HFF-Myc (cell line): Measurements from ENCODE around the gene POLN.

Experiments used
- DNase-seq: peaks from one replicate; pipeline ENCODE4 v3.0.0-alpha.2; 2011; ENCODE audit warnings: low read depth; ENCODE audit errors: extremely low read depth
- H3K4me3 ChIP-seq: replicated peaks from 2 replicates; pipeline ENCODE4 v1.5.1; 2011; ENCODE audit warnings: low read depth, mild to moderate bottlenecking, control low read depth, low read length
- CTCF ChIP-seq: IDR thresholded peaks from 2 replicates; pipeline ENCODE4 v1.5.1; 2012; ENCODE audit warnings: mild to moderate bottlenecking, low read depth, low read length, control low read depth; ENCODE audit errors: missing control alignments

POLN gene

GRCh38 chr4:2287594-2287915, 45.6 kb upstream of the POLN start:
- no peak for DNase-seq
- TF ChIP-seq CTCF = no peak
- no peak overlapping the region for H3K4me3 ChIP-seq

- no peak overlapping the region for H3K4me3 ChIP-seq
- DNase-seq = no peak
- TF ChIP-seq CTCF = no peak
Observed at GRCh38 chr4:2286904-2287593, 45.1 kb upstream of the POLN start.

GRCh38 chr4:2285613-2286381, 43.9 kb upstream of the POLN start:
- H3K4me3 ChIP-seq = no peak overlapping the region
- no peak for DNase-seq
- no peak for TF ChIP-seq CTCF

GRCh38 chr4:2284934-2285612, 43.2 kb upstream of the POLN start:
- DNase-seq = no peak
- H3K4me3 ChIP-seq = no peak overlapping the region
- no peak for TF ChIP-seq CTCF

GRCh38 chr4:2284161-2284933, 42.4 kb upstream of the POLN start:
- TF ChIP-seq CTCF = no peak
- DNase-seq = no peak
- H3K4me3 ChIP-seq = no peak overlapping the region

- TF ChIP-seq CTCF = no peak
- no peak overlapping the region for H3K4me3 ChIP-seq
- no peak for DNase-seq
Observed at GRCh38 chr4:2283199-2283711, 41.3 kb upstream of the POLN start.
